Lung (tissue), 12 donors: ENCODE results near the gene BABAM2. TPM values are rescaled to one million over a fixed set of nuclear protein-coding genes. Genes with fewer than 3 reads are reported as not detected.

Experiments used
- ATAC-seq: fragments of 200-7000 bp; cut with Tn5 transposase; one replicate; pipeline ENCODE4 v1.9.1; 2020; ENCODE audit warnings: moderate number of reproducible peaks; ENCODE audit not compliant: insufficient read depth, low FRiP score
- DNase-seq, 3 donors: peaks; one replicate each; pipeline ENCODE4 v3.0.0-alpha.2; 2013 to 2017
- H3K27ac ChIP-seq, 2 donors: one replicate each; pipeline ENCODE4 v1.5.1; 2013; ENCODE audit warnings: mild to moderate bottlenecking in 2 of 2, moderate library complexity in 2 of 2, control low read depth in 1 of 2, inconsistent platforms in 1 of 2, low read depth in 1 of 2, low read length in 1 of 2
- H3K27me3 ChIP-seq, 3 donors: one replicate each; pipeline ENCODE4 v1.5.1; 2013; ENCODE audit warnings: low read length in 2 of 3; ENCODE audit not compliant: control insufficient read depth in 3 of 3, insufficient read depth in 3 of 3
- H3K36me3 ChIP-seq, 4 donors: one replicate each; pipeline ENCODE4 v1.5.1; 2013; ENCODE audit warnings: low read length in 4 of 4, mild to moderate bottlenecking in 1 of 4, moderate library complexity in 1 of 4; ENCODE audit not compliant: control insufficient read depth in 4 of 4, insufficient read depth in 4 of 4
- H3K4me1 ChIP-seq, 5 donors: one replicate each; pipeline ENCODE4 v1.5.1; 2013; ENCODE audit warnings: low read length in 5 of 5, mild to moderate bottlenecking in 2 of 5, moderate library complexity in 1 of 5; ENCODE audit not compliant: control insufficient read depth in 5 of 5, insufficient read depth in 5 of 5
- H3K4me3 ChIP-seq: one replicate; pipeline ENCODE4 v1.5.1; 2013; ENCODE audit warnings: mild to moderate bottlenecking, control low read depth, moderate library complexity
- H3K9ac ChIP-seq, 2 donors: one replicate each; pipeline ENCODE4 v1.5.1; 2013; ENCODE audit warnings: low read length in 2 of 2, control low read depth in 1 of 2; ENCODE audit not compliant: insufficient read depth in 1 of 2
- H3K9me3 ChIP-seq, 4 donors: one replicate each; pipeline ENCODE4 v1.5.1; 2013; ENCODE audit warnings: low read length in 3 of 4, mild to moderate bottlenecking in 1 of 4, moderate library complexity in 1 of 4; ENCODE audit not compliant: control insufficient read depth in 4 of 4, insufficient read depth in 3 of 4
- WGBS, 2 donors: extraction: QIAGEN DNeasy Blood & Tissue Kit; methylation state at CpG; one replicate each; pipeline ENCODE4 v1.1.7; 2013; 5-methylcytosine and 5-hydroxymethylcytosine counted together
- polyA plus RNA-seq, 2 donors: library from polyadenylated mRNA; stranded (reverse); fragments of 200-250 nt; gene quantifications; one replicate each; pipeline ENCODE4 v1.2.1, GENCODE V29; 2013
- total RNA-seq, 2 donors: library from RNA; depleted of rRNA in 1 of 2; stranded (reverse); fragments of >200 nt in 1 of 2; gene quantifications; one replicate each; pipeline ENCODE4 v1.2.1, GENCODE V29; 2014 to 2021
- TF ChIP-seq, protein P1 (sequence below): IDR thresholded peaks from 2 replicates; pipeline ENCODE4 v1.5.1; 2012; ENCODE audit warnings: mild to moderate bottlenecking; ENCODE audit errors: control extremely low read depth, extremely low read depth
- donor health status: control.
- donor health status: control.
- donor health status: Bipolar disorder and iron deficiency.
- donor health status: healthy.
- donor health status: DM: yes; HTN: yes; CAD: no.

The BABAM2 gene
- total and polyA plus RNA-seq, 4 donors: 19.0 to 43.3 (median 33.7) TPM

DNA sequence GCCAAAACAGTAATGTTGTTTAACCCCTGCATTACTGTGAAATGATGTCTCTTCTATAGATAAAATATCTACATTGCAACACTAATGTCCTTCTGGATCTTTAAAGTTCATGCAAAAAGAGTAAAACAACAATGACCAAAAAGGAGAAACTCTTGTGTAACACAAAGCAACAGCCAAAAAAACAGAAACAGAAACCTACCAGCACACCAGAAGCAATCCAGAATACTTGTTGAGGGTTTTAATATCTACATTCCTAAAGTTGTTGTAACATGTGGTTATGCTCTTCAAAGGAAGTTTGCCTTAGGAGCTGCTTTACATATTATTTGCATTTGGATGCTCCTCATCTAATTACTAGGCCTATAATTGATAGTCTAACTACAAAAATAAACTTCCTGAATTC, 157.2 kb downstream of the BABAM2 start:
- TF ChIP-seq, protein P1, sequence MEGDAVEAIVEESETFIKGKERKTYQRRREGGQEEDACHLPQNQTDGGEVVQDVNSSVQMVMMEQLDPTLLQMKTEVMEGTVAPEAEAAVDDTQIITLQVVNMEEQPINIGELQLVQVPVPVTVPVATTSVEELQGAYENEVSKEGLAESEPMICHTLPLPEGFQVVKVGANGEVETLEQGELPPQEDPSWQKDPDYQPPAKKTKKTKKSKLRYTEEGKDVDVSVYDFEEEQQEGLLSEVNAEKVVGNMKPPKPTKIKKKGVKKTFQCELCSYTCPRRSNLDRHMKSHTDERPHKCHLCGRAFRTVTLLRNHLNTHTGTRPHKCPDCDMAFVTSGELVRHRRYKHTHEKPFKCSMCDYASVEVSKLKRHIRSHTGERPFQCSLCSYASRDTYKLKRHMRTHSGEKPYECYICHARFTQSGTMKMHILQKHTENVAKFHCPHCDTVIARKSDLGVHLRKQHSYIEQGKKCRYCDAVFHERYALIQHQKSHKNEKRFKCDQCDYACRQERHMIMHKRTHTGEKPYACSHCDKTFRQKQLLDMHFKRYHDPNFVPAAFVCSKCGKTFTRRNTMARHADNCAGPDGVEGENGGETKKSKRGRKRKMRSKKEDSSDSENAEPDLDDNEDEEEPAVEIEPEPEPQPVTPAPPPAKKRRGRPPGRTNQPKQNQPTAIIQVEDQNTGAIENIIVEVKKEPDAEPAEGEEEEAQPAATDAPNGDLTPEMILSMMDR: no peak
- DNase-seq (peak in 2 of 3 donors; percentile 65 to 81), ATAC-seq (no peak)

DNA sequence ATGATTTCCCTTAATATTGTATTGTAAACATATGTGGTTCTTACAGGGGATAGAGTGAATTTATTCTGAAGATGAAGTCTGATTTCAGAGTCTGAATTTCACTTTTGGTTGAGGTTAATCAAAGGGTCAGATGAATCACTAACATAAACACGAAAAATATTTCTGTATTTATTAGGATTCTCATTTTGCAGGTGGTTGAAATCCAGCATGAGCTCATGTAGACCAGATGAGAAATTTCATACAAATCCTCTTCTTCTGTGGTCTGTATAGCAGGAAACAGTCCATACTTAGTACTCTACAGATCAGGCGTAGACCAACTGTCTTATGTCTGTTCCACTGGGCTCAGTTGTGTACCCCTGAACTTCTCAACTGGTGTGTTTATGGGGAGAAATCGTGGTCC, 157.8 kb downstream of the BABAM2 start:
- DNase-seq (no peak), ATAC-seq (no peak)
- H3K4me1 ChIP-seq: peaks cover 0 to 51% (median 22%) of the 10 kb centered on the region in 5 donors
- 77 to 79% methylated on average over 3 of the region's 3 CpGs for WGBS, 2 donors
- H3K9me3 ChIP-seq: no peaks in the 10 kb centered on the region
- H3K4me3 ChIP-seq: no peak overlapping the region
- H3K9ac ChIP-seq: no peak overlapping the region
- no peaks in the 10 kb centered on the region for H3K27me3 ChIP-seq
- TF ChIP-seq, protein P1: no peak
- H3K27ac ChIP-seq: no peak overlapping the region
- H3K36me3 ChIP-seq: no peaks in the 10 kb centered on the region

More for the DNA sequence above, 157.2 kb downstream of the BABAM2 start:
- H3K9ac ChIP-seq: no peak overlapping the region
- H3K27ac ChIP-seq: no peak overlapping the region
- no peak overlapping the region for H3K4me3 ChIP-seq
- no peaks in the 10 kb centered on the region for H3K27me3 ChIP-seq
- H3K36me3 ChIP-seq: no peaks in the 10 kb centered on the region
- H3K4me1 ChIP-seq: peaks cover 0 to 44% (median 22%) of the 10 kb centered on the region in 5 donors
- H3K9me3 ChIP-seq: no peaks in the 10 kb centered on the region

DNA sequence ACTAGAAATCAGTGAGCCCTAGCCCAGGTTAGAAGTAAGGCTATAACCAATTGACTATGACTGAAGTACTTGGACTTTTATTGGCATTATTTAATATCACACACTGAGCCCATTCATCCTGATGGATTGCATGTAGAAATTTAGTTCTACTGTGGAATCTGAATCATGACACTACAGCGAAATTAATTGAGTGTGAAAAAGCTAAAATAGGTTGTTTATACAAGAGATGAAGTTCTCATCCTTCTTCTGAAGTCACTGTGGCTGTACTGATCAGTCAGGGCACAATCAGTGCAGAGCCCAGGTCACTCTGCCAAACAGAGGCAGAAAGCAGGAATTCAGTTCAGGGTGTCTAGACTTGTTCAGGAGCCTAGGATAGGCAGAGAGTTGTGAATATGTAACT, 158.9 kb downstream of the BABAM2 start:
- TF ChIP-seq, protein P1: no peak
- WGBS, 2 donors: 78 to 91% methylated on average over 1 of the region's 1 CpG

DNA sequence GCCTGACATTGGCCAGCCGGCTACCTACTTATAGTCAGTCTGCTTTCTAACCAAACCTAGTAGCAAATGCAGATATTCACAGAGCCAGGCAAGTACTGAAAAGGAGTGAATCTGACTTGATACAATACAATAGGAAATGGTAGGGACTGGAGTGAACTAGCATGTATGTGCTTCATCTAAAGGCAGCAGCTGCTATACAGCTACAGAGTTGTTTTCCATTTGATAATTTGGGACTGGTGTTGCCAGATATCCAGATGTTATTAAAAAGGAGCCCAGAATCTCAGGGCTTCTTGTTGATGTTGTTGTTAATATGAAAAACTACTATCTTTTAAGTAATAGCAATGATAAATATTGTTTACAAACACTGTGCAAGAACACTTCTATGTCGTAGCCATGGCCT, 159.4 kb downstream of the BABAM2 start:
- ATAC-seq (no peak), DNase-seq (peak in 2 of 3 donors; percentile 80 to 90)
- H3K27me3 ChIP-seq: no peaks in the 10 kb centered on the region
- peak overlapping the region in 1 of 2 donors; percentile 48 for H3K9ac ChIP-seq
- H3K9me3 ChIP-seq: no peaks in the 10 kb centered on the region
- no peak overlapping the region for H3K27ac ChIP-seq
- TF ChIP-seq, protein P1: no peak
- WGBS, 2 donors: 84 to 86% methylated on average over 2 of the region's 2 CpGs
- H3K36me3 ChIP-seq: no peaks in the 10 kb centered on the region
- no peak overlapping the region for H3K4me3 ChIP-seq
- H3K4me1 ChIP-seq: peaks cover 0 to 55% (median 22%) of the 10 kb centered on the region in 5 donors

More for the DNA sequence above, 158.9 kb downstream of the BABAM2 start:
- H3K36me3 ChIP-seq: no peaks in the 10 kb centered on the region
- H3K9ac ChIP-seq: peak overlapping the region in 1 of 2 donors; percentile 48
- H3K4me1 ChIP-seq: peaks cover 0 to 55% (median 22%) of the 10 kb centered on the region in 5 donors
- no peak overlapping the region for H3K27ac ChIP-seq
- ATAC-seq (no peak), DNase-seq (peak in 2 of 3 donors; percentile 16 to 27)
- H3K4me3 ChIP-seq: no peak overlapping the region
- no peaks in the 10 kb centered on the region for H3K27me3 ChIP-seq
- no peaks in the 10 kb centered on the region for H3K9me3 ChIP-seq
